Fibroblast of mammary gland (primary cell): ENCODE data around the gene MARVELD3.

ENCODE experiments used
- DNase-seq: peaks from one replicate; pipeline ENCODE4 v3.0.0-alpha.2; 2010; ENCODE audit warnings: low read depth
- H3K4me3 ChIP-seq: 2 replicates; pipeline ENCODE4 v1.5.1; 2011; ENCODE audit warnings: low read depth, mild to moderate bottlenecking, low read length, moderate library complexity; ENCODE audit not compliant: control insufficient read depth
- TF ChIP-seq, protein P1 (sequence below): conservative IDR thresholded peaks from 2 replicates; pipeline ENCODE4 v1.5.1; 2011; ENCODE audit warnings: low read depth, low read length, inconsistent platforms; ENCODE audit not compliant: control insufficient read depth, insufficient read depth

Gene MARVELD3

GRCh38 chr16:71626858-71627213 lies 852 bp downstream of the MARVELD3 start:
- no peak overlapping the region for H3K4me3 ChIP-seq
- no peak for DNase-seq
- TF ChIP-seq, protein P1, sequence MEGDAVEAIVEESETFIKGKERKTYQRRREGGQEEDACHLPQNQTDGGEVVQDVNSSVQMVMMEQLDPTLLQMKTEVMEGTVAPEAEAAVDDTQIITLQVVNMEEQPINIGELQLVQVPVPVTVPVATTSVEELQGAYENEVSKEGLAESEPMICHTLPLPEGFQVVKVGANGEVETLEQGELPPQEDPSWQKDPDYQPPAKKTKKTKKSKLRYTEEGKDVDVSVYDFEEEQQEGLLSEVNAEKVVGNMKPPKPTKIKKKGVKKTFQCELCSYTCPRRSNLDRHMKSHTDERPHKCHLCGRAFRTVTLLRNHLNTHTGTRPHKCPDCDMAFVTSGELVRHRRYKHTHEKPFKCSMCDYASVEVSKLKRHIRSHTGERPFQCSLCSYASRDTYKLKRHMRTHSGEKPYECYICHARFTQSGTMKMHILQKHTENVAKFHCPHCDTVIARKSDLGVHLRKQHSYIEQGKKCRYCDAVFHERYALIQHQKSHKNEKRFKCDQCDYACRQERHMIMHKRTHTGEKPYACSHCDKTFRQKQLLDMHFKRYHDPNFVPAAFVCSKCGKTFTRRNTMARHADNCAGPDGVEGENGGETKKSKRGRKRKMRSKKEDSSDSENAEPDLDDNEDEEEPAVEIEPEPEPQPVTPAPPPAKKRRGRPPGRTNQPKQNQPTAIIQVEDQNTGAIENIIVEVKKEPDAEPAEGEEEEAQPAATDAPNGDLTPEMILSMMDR, result no peak

- H3K4me3 ChIP-seq, result no peak overlapping the region
- TF ChIP-seq, protein P1, result no peak
- DNase-seq, result no peak
These were observed 1.8 kb downstream of the MARVELD3 start for GRCh38 chr16:71627731-71628181.

GRCh38 chr16:71628810-71629209 lies 2.8 kb downstream of the MARVELD3 start:
- DNase-seq, result peak; percentile 36
- no peak overlapping the region for H3K4me3 ChIP-seq
- TF ChIP-seq, protein P1, result no peak

GRCh38 chr16:71629278-71630016 lies 3.5 kb downstream of the MARVELD3 start:
- DNase-seq, result no peak
- TF ChIP-seq, protein P1, result no peak

DNA sequence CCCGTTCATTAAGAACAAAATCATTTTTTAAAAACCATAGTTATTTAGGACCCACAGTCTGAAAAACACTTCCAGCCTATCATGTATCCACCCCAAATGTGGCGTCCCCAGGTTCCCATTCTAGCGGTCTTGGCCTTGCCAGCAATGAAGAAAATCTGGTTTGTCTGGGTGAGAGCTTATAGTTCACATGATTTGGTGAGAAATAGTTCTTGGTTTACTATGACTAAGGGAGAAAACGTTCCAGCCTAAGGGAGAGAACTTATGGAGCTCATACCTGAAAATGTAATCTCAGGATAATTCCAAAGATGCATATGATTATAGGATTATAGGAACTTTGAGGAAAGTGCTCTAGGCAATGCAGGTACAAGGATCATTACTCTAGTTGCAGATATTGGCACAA lies 4.8 kb downstream of the MARVELD3 start:
- DNase-seq, result no peak
- TF ChIP-seq, protein P1, result no peak
- H3K4me3 ChIP-seq, result no peak overlapping the region

More at GRCh38 chr16:71629278-71630016, 3.5 kb downstream of the MARVELD3 start:
- no peak overlapping the region for H3K4me3 ChIP-seq

- DNase-seq, result no peak
- TF ChIP-seq, protein P1, result no peak
- no peak overlapping the region for H3K4me3 ChIP-seq
These were observed 5.8 kb downstream of the MARVELD3 start for GRCh38 chr16:71631776-71632175.

GRCh38 chr16:71635632-71636031 lies 9.6 kb downstream of the MARVELD3 start:
- no peak for DNase-seq
- H3K4me3 ChIP-seq, result no peak overlapping the region
- TF ChIP-seq, protein P1, result no peak
